Activated T-helper 1 cell treated with Interleukin-2 at 50 U/mL for 16 hours (primary cell): ENCODE results near the gene ASB8.
"Not testable (repeated sequence)": the region's sequence is repeated elsewhere in the genome, so short reads cannot be mapped to it uniquely, and the experiment has no call there.

Source experiments
- DNase-seq: peaks from one replicate; pipeline ENCODE4 v3.0.0-alpha.2; 2020; ENCODE audit warnings: low read depth

ASB8 gene

DNA sequence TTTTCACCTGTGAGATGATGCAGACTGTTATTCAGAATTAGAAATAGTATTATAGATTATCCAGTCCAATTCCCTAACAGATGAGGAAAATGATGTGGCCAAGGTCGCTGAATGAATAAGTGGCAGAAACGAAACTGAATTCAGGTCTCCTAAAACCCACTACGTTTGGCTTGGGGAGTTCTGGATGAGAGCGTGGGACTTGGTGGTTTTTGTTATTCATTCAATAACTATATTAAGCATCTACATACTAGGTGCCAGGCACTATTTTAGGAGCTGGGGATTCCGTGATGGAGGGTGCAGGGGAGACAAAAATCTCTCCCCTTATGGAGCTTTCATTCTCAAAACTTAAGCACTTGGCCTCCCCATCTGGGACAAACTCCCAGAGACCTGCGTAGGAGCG is 25.3 kb upstream of the ASB8 start:
- no peak for DNase-seq

DNA sequence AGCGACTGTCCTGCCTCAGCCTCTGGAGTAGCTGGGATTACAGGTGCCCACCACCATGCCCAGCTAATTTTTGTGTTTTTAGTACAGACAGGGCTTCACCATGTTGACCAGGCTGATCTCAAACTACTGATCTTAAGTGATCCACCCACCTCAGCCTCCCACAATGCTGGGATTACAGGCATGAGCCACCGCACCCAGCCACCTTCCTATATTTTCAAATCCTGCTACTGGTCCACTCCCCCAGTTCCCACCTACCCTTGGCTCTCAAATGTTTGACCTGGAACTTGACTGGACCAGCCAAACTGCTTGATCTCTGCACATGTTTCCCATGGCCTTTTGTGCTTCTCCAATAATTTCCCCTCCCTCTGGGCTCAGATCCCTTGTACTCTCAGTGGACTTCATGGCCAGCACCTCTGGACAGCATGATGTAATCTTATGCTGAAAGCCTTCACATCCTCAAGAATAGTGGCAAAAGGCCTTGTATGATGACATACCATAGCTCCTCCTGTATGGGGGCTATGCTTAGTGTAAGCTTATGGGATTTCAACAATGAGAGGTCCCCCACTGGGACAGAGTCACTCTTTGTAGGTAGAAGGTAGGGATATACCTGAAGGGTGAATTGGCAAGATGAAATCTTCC is 23.7 kb upstream of the ASB8 start:
- DNase-seq: no peak

DNA sequence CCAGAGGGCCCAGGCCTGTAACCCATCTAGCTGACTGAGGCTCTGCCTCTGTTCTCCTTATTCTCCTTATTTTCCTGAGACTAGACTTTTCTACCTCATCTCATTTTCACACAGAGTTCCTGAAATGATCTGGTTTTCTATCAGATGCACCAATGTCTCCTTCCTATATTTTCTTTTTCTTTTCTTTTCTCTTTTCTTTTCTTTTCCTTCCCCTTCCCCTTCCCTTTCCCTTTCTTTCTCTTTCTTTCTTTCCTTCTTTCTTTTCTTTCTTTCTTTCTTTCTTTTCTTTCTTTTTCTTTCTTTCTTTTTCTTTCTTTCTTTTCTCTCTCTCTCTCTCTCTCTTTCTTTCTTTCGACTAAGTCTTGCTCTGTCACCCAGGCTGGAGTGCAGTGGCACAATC is 23.1 kb upstream of the ASB8 start:
- no peak for DNase-seq

DNA sequence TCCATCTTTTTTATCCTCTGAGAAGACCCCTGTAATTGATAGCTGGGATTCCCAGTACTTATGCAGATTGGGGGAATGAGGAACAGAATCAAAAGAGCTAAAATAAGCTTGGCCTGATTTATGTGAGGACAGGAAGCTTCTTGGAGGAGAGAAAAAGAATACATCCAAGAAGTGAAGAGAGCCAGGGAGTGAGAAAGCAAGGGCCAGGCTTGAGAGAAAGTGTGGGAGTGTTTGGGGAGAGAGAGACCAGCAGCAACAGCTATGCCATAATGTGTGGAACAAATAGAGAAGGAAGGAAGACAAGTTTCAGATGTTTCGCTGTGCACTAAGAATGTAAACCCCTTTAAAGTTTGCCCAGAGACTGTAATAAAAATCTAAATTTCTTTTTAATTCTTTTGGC is 22.2 kb upstream of the ASB8 start:
- DNase-seq: no peak

DNA sequence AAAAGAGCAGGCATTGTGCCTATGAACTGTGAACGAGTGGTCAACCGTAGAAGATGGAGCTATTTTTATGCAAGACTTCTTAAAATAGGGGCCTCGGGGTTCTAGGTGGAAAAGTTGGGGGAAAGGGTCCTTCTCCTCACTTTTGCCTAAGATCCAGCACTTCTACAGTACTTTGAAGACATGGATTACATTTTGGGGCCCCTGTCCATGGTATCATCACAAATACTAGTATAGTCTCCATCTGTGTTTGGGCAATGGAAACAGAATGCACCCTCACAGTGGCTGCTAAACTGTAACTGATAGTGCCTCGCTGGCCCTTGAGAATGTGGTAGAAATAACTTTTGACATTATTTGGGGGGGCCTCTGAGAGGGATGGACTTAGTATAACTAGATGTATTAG is 20.7 kb upstream of the ASB8 start:
- no peak for DNase-seq

DNA sequence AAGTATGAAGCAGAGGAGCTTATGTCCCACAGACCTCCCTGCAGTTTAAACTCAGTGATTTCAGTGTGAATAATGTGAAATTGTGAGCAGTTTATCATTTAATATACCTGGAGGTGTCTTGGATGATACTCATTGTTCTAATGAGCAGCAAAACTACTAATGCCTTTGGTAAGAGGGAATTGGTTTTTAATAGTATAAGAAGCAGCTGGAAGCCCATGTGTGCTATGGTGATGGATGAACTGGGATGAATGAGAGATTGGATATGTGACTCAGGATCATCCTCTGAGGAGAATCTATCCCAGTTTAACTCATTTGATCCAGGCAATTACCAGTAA is 19.1 kb upstream of the ASB8 start:
- no peak for DNase-seq

DNA sequence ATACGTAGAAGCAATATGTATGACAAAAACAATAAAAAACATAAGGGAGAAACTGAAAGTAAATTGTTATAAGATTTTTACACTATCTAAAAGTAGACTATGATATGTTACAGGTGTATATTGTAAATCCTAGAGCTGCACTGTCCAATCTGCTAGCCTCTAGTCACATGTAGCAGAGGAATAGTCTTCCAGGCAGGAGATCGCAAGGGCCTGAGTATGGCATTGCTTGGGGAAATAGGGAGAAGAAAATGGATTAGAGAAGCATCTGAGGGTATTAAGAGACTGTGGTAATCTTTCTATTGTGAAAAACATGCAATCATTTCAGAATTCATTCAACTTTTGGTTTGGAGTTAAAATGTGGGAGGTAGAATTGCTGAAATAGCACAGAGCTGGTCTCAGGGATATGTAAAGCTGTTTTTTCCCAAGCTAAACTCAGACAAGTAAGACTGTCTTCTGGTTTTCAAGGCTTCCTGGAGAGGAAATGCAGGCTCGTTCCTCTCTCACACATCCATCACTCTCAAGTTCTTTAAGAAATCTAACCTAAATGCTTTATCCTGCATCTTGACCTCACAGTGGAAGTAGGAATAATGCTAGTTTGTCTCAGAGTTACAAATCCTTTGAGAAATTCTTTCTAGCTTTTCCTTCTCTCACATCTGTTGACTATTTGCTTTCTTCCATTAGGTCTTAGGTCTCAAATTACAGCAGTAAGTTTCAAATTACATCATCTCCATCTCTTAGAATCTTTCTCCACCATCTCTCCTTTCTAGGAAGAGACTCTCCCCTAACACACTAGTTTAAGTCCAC is 18.5 kb upstream of the ASB8 start:
- DNase-seq: no peak

DNA sequence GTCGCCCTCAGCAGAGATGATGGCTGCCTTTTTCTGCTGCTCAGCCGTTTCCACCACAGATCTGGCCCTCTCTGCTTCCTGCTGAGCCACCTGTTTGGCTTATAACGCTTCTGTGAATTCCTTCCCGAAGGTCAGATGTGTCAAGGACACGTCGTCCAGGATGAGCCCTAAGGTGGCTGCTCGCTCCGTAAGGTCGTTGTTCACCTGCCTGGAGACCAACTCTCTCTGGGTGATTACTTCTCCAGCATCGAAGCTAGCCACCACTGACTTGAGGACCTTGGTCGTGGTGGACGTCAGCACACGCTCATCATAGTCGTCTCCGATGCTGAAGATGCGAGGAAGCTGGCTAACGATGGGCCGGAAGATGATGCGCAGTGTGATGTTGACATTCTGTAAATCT is 11.7 kb upstream of the ASB8 start:
- DNase-seq: no peak

DNA sequence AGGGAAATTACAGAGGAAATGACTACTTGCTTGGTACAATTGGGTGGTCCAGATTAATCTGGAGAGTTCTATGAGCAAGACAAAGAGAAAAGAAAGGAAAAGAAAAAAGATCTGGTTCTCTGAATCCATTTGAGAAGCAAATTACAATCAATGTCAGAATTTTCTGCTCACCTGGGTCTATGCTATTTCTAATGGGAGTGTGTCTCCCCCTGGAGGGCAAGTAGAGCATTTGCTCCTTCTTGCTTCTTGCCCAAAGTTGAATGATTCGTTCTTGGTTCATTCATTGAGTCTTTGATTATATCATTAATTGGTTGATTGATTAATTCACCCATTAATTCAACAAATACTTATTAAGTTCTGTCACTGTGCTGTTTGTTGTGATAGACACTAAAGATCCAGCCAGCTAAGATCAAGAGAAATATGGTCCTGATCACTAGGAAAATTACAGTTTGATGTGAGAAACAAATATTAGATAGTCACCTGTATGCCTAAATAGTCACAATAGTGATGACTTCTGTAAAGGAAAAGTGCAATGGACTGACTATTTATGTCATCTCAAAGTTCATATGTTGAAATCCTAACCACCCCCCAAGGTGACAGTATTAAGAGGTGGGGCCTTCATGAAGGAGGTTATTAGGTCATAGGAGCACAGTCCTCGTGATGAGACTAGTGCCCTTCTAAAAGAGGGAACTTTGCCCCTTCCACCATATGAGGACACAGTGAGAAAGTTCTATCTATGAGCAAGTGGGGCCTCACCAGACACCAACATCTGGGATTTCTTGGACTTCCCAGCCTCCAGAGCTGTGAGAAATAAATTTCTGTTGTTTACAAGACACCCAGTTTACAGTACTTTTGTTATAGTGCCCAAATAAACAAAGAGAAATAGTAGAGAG is 8.0 kb upstream of the ASB8 start:
- DNase-seq: no peak

DNA sequence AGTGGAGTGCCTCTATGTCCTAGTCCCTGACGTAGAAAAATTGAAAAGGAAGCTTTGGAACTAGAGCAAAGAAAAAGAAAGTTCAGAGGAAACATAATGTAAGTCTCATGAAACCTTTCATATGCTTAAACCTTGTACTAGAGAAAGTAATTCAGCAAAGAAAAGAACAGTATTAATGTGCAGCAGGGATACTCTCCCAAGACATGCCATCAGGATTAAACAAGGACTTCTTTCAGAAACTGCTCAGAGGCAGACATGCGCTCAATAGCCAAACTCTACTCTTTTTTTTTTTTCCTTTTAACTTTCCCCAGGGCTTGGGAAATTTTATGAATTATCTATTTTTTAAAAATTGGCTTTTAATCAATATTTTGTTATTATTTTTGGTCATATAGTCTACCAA is 7.1 kb upstream of the ASB8 start:
- DNase-seq: no peak

DNA sequence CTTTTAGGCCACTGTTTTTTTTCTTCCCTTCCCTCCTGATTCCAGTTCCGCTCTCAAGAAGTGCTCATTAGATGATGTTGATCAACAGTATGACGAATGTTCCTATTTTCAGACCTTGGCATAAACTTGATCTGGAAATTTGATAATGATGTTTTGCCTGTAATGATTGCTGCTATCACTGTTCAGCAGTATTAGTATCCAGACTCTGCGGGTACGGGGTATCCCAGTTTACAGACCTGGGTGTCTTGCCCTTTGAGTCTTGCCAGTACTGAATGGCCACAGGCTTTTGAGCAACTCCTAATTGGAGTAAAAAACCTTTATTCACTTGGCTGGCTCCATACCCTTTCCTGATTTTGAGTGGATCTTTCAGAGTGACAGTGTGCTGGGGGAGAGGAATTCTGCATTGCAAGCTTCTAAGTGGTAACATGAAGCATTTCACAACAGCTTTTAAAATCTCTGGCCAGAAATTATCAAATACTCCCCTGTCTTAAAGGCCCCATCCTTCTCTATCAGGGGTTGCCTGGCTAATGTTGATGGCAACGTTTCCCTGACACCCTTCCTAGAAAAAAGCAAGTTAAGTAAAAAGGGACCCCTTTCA is 5.9 kb upstream of the ASB8 start:
- DNase-seq: no peak

DNA sequence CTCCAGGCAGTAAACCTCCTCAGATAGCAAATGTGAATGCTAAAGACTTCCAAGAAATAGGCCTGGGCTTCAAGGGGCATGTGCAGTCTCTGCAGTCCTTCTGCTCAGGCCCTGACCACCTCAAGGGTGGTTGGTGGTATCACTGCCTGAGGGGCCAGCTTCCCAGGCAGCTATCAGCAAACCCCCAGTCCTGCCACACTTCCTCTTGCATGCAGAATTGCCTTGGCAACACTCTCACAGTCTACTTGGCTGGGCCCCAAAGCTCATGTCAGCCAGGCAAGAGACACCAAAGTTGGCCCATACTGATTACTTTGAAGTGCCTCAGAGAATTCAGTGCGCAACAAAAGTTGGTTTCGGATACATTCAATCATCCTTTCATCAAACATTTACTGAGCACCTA is 3.5 kb upstream of the ASB8 start:
- DNase-seq: no peak

DNA sequence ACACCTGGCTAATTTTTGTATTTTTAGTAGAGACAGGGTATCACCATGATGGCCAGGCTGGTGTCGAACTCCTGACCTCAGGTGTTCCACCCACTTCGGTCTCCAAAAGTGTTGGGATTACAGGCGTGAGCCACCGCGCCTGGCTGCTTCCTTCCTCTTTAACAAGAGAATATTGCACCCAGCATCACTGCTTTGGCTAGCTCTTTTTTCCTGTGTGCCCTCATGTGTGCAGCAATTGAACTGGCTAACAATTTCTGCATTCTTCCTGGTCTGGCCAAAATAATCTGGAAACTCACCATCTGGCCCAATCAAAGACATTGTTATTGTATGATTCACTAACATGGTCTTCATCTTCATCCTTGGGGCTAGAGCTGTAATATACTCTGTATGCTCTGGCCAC is 2.7 kb upstream of the ASB8 start:
- DNase-seq: no peak

DNA sequence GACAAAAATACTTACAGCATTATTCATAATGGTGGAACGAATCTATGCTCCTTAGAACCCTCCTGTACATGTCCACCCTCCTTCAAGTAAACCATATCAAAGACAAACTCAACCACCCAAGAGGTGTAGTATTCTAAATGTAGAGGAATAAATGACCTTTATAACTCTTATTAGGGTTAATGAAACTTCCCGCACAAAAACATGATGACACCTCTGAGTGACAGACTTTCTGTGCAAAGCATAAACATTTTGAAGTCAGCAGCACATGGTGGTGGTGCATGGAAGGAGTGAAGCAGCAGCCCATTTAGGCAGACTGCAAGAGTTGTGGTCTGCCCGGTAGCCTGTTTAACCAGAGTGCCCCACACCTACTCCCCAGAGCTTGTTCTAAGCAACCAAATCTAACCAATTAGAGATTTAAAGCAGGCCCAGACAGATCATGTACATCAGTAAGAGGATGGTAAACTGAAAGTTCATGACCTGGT is 615 bp upstream of the ASB8 start:
- no peak for DNase-seq

DNA sequence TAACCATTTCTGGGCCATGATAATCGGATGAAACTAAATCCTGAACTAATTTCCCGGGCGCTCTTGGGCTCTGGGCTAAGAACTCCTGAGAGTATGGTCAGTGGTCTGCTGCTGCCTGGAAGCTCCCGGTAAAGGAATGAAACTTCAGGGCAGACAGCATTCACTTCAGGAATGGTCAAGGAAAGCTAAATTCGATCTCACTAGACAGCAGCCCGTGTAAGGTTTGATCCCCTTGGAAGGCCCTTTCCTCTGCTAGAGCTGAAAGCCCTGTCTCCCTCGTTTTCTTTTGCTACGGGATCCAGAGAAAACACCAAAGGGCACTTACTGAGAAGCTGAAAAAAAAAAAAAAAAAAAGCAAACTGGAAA is 680 bp downstream of the ASB8 start:
- DNase-seq: no peak

DNA sequence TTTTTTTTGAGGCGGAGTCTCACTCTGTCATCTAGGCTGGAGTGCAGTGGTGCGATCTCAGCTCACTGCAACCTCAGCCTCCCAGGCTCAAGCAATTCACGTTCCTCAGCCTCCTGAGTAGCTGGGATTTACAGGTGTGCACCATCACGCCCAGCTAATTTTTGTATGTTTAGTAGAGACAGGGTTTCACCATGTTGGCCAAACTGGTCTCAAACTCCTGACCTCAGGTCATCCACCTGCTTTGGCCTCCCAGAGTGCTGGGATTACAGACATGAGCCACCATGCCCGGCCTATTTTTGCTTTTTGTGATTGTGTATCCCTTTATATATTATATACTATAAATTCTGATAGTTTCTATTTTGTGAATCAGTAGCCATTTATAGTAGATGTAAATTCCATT is 1.5 kb downstream of the ASB8 start:
- not testable (repeated sequence) for DNase-seq

DNA sequence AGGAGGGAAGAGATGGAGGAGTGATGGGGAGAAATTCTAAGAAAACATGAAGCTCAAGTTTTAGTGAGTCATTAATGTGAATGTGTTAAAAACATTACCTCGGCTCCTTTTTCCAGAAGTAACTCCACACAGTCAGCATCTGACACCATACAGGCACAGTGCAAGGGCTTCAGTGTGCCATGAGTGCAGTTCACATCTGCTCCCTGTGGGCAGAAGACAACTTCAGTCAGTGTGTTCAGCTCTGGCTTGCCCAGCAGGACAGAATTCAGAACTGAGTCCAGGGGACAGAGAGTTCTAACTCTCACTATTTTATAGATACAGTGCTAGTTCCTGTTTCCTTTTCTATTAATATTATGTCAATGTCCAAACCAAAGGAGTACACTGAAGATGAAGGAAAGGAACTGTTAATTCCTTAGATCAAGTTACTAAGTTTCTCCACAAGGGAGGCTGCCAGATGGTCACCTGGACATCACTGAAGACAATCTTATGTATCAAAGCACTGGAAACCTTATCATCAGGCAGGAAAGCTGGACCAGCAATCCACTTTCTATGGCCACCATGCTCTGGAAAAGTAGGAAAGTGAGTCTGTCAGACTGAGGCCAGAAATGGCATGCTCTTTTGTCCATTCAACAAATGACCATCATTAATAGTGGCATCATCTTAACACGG is 6.1 kb downstream of the ASB8 start:
- no peak for DNase-seq

DNA sequence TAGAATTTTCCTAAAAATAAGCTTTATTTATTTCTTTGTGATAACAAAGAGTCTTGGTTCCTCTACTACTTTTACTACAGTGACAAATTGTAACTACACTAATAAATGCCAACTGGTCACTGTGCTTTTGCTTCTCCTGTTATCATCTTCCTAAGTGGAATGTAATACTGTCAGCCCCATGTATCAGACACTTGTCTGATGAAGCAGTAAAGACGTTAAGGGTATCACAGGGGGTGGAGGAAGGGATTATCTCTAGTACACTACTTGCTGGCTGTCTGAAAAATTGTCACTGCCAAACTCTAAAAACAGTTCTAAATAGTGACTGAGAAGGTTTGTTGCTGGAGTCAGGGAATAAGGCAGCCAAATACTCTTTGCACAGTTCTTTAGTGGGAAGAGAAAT is 11.3 kb downstream of the ASB8 start:
- DNase-seq: no peak

DNA sequence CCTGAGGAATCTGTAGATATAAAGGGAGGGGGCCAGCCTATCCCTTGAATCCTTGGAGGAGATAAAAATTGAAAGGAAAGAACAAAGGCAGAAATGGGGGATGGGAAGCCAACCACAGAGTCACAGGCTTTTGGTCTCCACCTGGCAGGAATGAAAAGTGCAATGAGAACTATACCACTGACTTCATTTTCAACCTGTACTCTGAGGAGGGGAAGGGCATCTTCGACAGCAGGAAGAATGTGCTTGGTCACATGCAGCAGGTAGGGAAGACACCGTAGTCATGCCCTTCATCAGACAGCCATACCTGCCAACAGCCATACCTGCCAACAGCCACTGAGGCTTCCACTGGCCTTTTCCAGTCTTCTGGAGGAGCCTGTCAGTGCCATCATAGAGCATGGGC is 13.4 kb downstream of the ASB8 start:
- no peak for DNase-seq

DNA sequence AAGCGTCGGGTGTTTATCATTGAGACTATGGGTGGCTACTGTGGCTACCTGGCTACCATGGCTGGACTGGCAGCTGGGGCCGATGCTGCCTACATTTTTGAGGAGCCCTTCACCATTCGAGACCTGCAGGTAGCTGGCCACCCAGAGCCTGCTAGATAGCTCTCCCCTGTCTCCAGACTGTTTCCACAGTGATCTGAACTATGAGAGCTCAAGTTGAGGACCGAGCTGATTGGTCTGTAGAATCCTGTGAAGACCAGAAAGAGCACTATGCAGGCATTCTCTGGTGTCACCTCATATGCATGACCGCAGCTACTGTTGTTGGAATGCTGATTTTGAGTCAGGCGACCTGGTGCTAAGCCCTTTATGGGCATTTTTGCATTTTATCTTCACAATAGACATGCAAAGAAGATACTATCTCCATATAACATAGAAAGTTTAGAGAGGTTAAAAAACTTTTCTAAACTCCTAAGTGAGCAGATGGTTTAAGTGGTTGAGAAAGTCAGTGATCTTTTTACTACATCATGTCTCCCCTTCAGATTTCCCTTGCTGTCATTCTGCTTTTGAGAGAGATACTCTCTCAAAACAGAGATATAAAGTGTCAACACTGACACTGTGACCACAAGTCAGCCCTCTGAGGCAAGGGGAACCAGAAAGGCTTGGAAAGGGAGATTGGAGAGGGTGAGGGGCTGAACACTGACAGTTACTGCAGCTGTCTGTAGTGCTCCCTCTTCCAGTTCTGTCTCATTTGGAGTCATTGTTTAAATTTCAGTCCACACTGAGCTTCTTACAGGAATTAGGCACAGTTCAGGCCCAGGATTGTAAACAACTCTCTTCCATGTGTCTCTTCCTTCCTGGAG is 14.3 kb downstream of the ASB8 start:
- no peak for DNase-seq

DNA sequence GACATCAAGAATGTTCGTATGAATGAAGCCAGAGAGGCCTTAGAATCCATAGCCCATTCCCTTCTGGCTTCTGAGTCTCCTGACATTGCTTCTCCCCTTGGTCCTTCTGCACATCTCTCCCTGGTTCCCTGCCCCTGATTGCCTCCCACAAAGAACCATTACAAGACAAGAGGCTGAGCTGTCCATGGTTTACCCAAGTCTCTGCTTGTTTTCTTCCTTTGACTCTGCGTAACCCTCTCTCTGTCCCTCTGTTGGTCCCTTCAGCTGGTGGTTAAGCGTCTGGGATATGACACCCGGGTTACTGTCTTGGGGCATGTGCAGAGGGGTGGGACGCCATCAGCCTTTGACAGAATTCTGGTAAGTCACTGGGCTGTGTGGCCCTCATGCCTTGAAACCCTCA is 22.3 kb downstream of the ASB8 start:
- DNase-seq: no peak
